Suprapubic skin (tissue), 4 donors: ENCODE results near the gene METAP1. TPM values are rescaled to one million over a fixed set of nuclear protein-coding genes. Genes with fewer than 3 reads are reported as not detected.
"Not testable (repeated sequence)": the region's sequence is repeated elsewhere in the genome, so short reads cannot be mapped to it uniquely, and the experiment has no call there.

Source experiments
- DNase-seq, 2 donors: peaks; one replicate each; pipeline ENCODE4 v3.0.0-alpha.2; 2019; ENCODE audit warnings: low spot score in 2 of 2
- H3K27ac ChIP-seq: fragments of 200-600 bp; sonication (generic); one replicate; pipeline ENCODE4 v1.5.1; 2019
- H3K27me3 ChIP-seq: fragments of 200-600 bp; sonication (generic); one replicate; pipeline ENCODE4 v1.5.1; 2019
- H3K36me3 ChIP-seq: fragments of 200-600 bp; sonication (generic); one replicate; pipeline ENCODE4 v1.5.1; 2019
- H3K4me1 ChIP-seq: fragments of 200-600 bp; sonication (generic); one replicate; pipeline ENCODE4 v1.5.1; 2019
- H3K4me3 ChIP-seq: fragments of 200-600 bp; sonication (generic); one replicate; pipeline ENCODE4 v1.5.1; 2019; ENCODE audit warnings: mild to moderate bottlenecking
- H3K9me3 ChIP-seq: fragments of 200-600 bp; sonication (generic); one replicate; pipeline ENCODE4 v1.5.1; 2019
- CTCF ChIP-seq, 2 donors: fragments of 200-600 bp in 1 of 2; fragments of 450-650 bp in 1 of 2; sonication (generic) in 1 of 2; IDR thresholded peaks; one replicate each; pipeline ENCODE4 v1.5.1; 2016 to 2019; ENCODE audit warnings: antibody characterized with exemption in 2 of 2, mild to moderate bottlenecking in 1 of 2, moderate library complexity in 1 of 2
- EP300 ChIP-seq: sonication (generic); formaldehyde crosslinking; IDR thresholded peaks from one replicate; pipeline ENCODE4 v1.6.1; 2017; ENCODE audit warnings: antibody characterized with exemption
- POLR2A ChIP-seq, 2 donors: fragments of 450-650 bp; IDR thresholded peaks; one replicate each; pipeline ENCODE4 v1.6.1; 2017; ENCODE audit warnings: antibody characterized with exemption in 2 of 2, mild to moderate bottlenecking in 2 of 2, moderate library complexity in 2 of 2
- POLR2AphosphoS5 ChIP-seq, 3 donors: sonication (generic); formaldehyde crosslinking; IDR thresholded peaks; one replicate each; pipeline ENCODE4 v1.6.1; 2017; ENCODE audit warnings: antibody characterized with exemption in 3 of 3
- WGBS: methylation state at CpG from one replicate; pipeline ENCODE4 v1.1.5; 2018; 5-methylcytosine and 5-hydroxymethylcytosine counted together
- total RNA-seq, 4 donors: library from RNA; depleted of rRNA; stranded (reverse); fragments of >200 nt; gene quantifications; one replicate each; pipeline ENCODE4 v1.1.0, GENCODE V29; 2016

METAP1 gene
- total RNA-seq, 4 donors from 2014 or later, result 40.0 to 55.9 (median 49.4) TPM

GRCh38 chr4:98967786-98968329 is 27.7 kb upstream of the METAP1 start:
- H3K4me1 ChIP-seq, result no peaks in the 10 kb centered on the region
- H3K36me3 ChIP-seq, result no peaks in the 10 kb centered on the region
- TF ChIP-seq POLR2A (IDR thresholded peaks at IDR 0.05) (no peak), CTCF (IDR thresholded peaks at IDR 0.05) (no peak), EP300 (no peak), POLR2AphosphoS5 (IDR thresholded peaks at IDR 0.05) (no peak)
- no peak overlapping the region for H3K27ac ChIP-seq
- WGBS, result 84% methylated on average over 3 of the region's 3 CpGs
- H3K27me3 ChIP-seq, result no peaks in the 10 kb centered on the region
- DNase-seq, result no peak
- H3K4me3 ChIP-seq, result no peak overlapping the region
- no peaks in the 10 kb centered on the region for H3K9me3 ChIP-seq

GRCh38 chr4:98969878-98970785 is 25.4 kb upstream of the METAP1 start:
- Histone ChIP-seq H3K4me1 (no peaks in the 10 kb centered on the region), H3K27me3 (no peaks in the 10 kb centered on the region), H3K27ac (no peak overlapping the region), H3K36me3 (no peaks in the 10 kb centered on the region), H3K4me3 (no peak overlapping the region), H3K9me3 (no peaks in the 10 kb centered on the region)
- TF ChIP-seq EP300 (no peak), CTCF (IDR thresholded peaks at IDR 0.05) (no peak), POLR2AphosphoS5 (IDR thresholded peaks at IDR 0.05) (no peak), POLR2A (IDR thresholded peaks at IDR 0.05) (no peak)
- DNase-seq, result no peak
- 14% methylated on average over 1 of the region's 1 CpG for WGBS

GRCh38 chr4:98976716-98977115 is 18.8 kb upstream of the METAP1 start:
- Histone ChIP-seq H3K9me3 (no peaks in the 10 kb centered on the region), H3K27me3 (no peaks in the 10 kb centered on the region), H3K36me3 (no peaks in the 10 kb centered on the region), H3K4me1 (no peaks in the 10 kb centered on the region), H3K27ac (no peak overlapping the region), H3K4me3 (no peak overlapping the region)
- no peak for DNase-seq
- TF ChIP-seq CTCF (IDR thresholded peaks at IDR 0.05) (no peak), POLR2A (IDR thresholded peaks at IDR 0.05) (no peak), POLR2AphosphoS5 (IDR thresholded peaks at IDR 0.05) (no peak), EP300 (no peak)
- WGBS, result 56% methylated on average over 4 of the region's 4 CpGs

GRCh38 chr4:98977557-98977956 is 18.0 kb upstream of the METAP1 start:
- TF ChIP-seq POLR2A (IDR thresholded peaks at IDR 0.05), result no peak
- TF ChIP-seq CTCF (IDR thresholded peaks at IDR 0.05), result no peak
- Histone ChIP-seq H3K27ac (no peak overlapping the region), H3K27me3 (no peaks in the 10 kb centered on the region), H3K9me3 (no peaks in the 10 kb centered on the region), H3K4me3 (no peak overlapping the region), H3K36me3 (no peaks in the 10 kb centered on the region), H3K4me1 (no peaks in the 10 kb centered on the region)
- 60% methylated on average over 7 of the region's 7 CpGs for WGBS
- DNase-seq, result no peak

GRCh38 chr4:98987720-98988119 is 7.8 kb upstream of the METAP1 start:
- no peak for TF ChIP-seq POLR2AphosphoS5 (IDR thresholded peaks at IDR 0.05)
- TF ChIP-seq CTCF (IDR thresholded peaks at IDR 0.05), result no peak
- TF ChIP-seq POLR2A (IDR thresholded peaks at IDR 0.05), result no peak
- TF ChIP-seq EP300, result no peak
- H3K27ac ChIP-seq, result no peak overlapping the region

GRCh38 chr4:98992835-98993234 is 2.7 kb upstream of the METAP1 start:
- peaks cover 20% of the 10 kb centered on the region for H3K4me1 ChIP-seq
- not testable (repeated sequence) for H3K27ac ChIP-seq, DNase-seq, H3K4me3 ChIP-seq, H3K36me3 ChIP-seq, H3K9me3 ChIP-seq, H3K27me3 ChIP-seq
- 100% methylated on average over 2 of the region's 2 CpGs for WGBS

More at GRCh38 chr4:98987720-98988119, 7.8 kb upstream of the METAP1 start:
- H3K4me1 ChIP-seq, result no peaks in the 10 kb centered on the region
- no peaks in the 10 kb centered on the region for H3K27me3 ChIP-seq
- no peaks in the 10 kb centered on the region for H3K9me3 ChIP-seq
- H3K36me3 ChIP-seq, result no peaks in the 10 kb centered on the region
- 93% methylated on average over 2 of the region's 2 CpGs for WGBS
- DNase-seq, result no peak
- H3K4me3 ChIP-seq, result no peak overlapping the region
